Renal cortical epithelial cell (primary cell): ENCODE measurements around the gene HES4. TPM values are rescaled to one million over a fixed set of nuclear protein-coding genes. Genes with fewer than 3 reads are reported as not detected.
"Not testable (repeated sequence)": the region's sequence is repeated elsewhere in the genome, so short reads cannot be mapped to it uniquely, and the experiment has no call there.

ENCODE experiments used
- DNase-seq: peaks from one replicate; pipeline ENCODE4 v3.0.0-alpha.2; 2011; ENCODE audit warnings: low read depth
- total RNA-seq: library from RNA; depleted of rRNA; stranded (reverse); fragments of >200 nt; gene quantifications from 2 replicates; pipeline ENCODE4 v1.2.3, GENCODE V29; 2014

HES4 gene
- total RNA-seq, 1 donor from 2014 or later: 12.4 TPM

- no peak for DNase-seq
Observed at GRCh38 chr1:1033731-1034438, 34.0 kb upstream of the HES4 start.

- peak; percentile 48 for DNase-seq
Observed at GRCh38 chr1:1033009-1033587, 33.2 kb upstream of the HES4 start.

DNA sequence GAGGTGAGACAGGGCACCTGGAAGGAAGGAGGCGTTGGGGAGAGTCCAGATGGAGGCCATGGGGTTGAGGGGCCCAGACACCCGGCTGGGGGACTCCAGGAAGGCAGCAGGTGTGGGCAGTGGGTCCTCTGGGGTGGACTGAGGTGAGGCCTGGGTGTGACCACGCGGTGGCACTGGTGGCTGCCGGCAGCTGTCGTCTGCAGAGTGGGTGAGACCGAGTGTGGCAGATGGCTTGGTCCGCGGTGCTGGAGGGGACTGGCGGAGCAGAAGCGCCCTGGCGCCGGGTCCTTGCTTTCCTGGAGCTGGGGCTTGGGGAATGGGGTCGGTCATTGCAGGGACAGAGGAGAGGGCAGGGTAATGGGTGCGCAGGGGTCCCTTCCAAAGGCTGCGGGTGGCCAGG is 32.5 kb upstream of the HES4 start:
- no peak for DNase-seq

DNA sequence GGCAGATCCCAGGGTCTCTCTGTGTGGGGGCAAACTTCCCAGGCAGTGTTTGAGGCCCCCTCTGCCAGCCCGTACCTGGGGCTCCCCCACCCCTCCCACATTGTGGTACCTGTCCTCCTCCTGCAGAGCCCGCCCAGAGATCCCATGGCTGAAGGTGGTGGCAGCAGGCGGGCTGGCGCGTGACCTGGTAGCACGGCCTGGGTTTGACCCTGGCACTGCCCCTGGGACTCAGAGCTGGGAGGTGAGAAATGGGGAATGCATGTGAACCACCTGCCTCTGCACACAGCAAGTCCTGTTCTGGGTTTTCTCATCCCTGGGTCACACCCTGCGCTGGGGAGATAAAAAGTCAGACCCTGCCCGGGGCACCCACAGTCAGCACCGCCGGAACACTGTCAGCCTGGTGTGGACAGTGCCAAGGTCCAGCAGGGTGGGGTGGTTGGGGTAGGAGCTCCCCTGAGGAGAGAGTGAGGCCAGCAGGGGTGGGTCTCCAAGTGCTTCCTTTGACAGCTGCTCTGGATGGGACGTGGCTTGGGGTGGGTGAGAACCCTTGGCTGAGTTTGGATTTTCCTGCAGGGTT is 31.9 kb upstream of the HES4 start:
- DNase-seq: no peak

DNA sequence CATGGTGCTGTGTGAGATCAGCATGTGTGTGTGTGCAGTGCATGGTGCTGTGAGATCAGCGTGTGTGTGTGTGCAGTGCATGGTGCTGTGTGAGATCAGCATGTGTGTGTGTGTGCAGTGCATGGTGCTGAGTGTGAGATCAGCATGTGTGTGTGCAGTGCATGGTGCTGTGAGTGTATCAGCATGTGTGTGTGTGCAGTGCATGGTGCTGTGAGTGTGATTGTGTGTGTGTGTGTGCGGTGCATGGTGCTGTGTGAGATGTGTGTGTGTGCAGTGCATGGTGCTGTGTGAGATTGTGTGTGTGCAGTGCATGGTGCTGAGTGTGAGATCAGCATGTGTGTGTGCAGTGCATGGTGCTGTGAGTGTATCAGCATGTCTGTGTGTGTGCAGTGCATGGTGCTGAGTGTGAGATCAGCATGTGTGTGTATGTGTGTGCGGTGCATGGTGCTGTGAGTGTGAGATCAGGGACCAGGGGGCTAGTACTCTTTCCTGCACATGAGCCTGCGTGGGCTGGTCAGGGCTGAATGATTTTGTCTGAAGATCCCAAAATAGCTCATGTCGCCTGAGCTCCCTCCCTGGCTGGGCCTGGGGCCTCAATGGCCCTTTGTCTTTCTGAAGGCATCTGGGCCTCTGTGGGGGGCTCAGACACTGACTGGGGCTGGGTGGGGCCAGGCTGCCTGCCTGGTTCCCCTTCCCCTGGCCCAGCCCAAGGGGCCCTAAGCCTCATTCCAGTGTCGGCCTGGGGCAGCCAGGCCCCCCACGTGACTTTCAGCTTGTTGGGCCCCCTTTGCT is 31.2 kb upstream of the HES4 start:
- DNase-seq: not testable (repeated sequence)

- no peak for DNase-seq
Observed at GRCh38 chr1:1027791-1028190, 27.9 kb upstream of the HES4 start.

DNA sequence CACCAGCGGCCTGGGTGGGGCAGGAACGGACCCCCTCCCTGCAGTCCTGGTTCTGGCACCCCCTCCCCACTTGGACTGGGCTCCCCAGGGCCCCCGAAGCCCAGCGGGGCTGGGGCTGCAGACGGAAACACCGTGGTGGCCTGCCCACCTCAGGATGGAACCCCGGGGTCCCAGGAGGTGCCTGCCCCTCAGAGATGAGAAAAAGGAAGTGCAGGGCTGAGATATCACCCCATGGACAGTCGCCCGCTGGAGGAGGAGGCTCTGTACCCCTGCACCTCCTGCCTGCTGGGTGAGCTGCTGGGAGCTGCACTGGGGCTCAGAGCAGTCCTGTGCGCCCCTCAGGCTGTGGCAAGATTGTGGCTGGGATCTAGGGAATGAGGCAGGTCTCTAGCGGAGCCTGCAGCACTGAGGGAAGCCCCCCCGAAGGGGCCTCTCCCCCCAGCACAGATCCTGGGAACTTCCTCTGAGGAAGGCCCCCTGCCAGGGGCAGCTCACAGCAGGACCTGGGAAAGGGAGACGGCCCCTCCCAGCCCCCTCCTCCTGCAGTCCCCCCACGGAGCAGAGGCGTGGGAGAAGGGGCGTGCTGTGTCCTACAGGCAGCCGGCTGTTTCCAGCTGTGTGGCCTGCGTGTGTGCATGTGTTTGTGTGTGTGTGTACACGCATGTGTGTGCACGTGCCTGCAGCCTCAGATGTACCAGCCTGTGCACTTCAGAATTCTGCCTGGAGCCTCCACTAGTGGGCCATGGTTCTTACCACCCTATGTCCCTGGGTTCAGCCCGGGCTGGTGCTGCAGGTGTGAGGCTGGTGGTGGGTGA is 26.9 kb upstream of the HES4 start:
- DNase-seq: no peak

DNA sequence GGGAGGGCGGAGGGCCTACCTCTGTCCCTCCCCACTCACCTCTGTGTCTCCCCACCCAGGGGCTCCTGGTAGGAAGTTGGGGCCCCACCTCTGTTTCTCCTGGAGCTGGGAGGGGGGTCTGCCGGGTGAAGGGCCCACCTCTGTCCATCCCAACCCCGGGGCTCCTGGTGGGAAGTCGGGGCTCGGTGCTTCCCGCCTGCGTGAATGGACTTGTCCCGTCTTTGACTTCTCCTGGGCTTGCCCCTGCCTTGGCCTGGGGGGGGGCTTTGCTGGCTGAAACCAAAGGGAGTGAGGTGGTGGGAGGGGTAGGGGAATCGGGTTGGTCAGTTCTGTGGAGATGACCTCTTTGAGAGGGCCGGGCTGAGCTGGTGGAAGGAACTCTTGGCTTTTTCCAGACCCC is 25.8 kb upstream of the HES4 start:
- no peak for DNase-seq

DNA sequence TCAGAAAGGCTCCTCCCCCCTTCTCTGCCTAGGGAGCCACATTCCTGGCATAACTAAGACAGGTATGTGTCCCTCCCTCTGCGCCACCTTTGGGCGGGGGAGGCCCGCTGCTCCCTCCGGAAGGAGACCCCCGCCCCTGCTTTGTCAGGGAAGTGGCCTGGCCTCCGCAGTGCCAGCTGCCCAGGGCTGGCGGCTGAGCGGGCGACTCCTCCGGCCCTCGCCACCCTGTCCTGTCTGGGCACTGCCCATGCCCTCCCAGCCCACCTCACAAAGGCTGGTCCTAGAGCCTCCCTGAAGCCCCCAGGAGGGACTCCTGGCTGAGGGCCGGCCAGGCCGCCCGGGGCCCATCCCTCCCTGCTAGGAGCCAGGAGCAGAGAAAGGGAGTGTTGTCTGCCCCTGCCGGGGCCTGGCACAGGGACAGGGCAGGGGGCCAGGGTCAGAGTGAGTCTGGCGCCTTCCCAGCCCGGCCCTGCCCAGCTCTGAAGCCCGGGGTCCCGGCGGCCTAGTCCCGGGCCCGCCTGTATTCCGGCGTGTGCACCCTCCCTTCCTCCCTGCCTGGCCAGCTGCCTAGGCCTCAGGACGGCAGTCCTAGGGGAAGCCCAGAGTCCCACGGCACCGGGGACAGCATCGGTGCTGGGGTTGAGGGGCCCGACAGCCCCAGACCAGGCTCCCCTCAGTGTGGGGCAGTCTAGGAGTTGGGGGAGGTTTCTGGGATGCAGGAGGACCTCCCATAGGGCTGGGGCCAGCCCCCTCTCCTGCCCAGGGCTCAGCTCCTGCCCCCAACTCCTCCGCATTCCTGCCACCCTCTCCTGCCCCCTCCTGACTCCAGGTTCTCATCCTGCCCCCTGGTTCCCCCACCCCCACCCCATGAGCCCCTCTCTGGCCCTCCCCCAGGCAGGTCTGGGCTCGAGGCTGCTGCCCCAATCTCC is 25.1 kb upstream of the HES4 start:
- DNase-seq: peak; percentile 82

DNA sequence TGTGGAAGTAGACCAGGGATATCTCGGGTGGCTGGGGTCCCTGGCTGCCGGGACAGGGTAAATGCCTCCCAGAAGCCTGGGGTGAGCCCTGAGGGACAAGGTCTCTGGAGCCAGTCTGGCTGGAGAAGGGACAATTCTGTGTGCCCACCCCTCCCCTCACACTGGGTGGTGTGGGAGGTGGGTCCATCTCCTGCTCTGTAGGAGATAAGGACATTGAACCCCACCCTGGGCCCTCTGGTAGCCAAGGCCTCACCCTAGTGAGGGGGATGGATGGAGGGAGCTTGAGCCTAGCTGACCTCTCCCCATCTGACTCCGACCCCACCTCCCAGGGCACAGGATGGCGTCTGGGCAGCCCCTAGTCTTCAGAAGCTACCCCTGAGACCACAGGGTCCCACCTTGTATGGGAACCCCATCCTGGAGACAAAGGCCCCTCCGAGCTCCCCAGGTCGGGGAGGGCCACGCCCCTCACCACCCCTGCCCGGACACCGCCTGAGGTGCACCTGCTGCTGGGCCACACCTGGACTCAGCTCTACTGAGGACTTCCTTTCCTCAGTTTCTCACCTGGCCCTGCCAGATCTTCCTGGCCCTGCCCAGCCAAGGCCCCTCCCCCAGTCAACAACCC is 24.4 kb upstream of the HES4 start:
- DNase-seq: no peak

- no peak for DNase-seq
Observed at GRCh38 chr1:1023700-1024099, 23.8 kb upstream of the HES4 start.

DNA sequence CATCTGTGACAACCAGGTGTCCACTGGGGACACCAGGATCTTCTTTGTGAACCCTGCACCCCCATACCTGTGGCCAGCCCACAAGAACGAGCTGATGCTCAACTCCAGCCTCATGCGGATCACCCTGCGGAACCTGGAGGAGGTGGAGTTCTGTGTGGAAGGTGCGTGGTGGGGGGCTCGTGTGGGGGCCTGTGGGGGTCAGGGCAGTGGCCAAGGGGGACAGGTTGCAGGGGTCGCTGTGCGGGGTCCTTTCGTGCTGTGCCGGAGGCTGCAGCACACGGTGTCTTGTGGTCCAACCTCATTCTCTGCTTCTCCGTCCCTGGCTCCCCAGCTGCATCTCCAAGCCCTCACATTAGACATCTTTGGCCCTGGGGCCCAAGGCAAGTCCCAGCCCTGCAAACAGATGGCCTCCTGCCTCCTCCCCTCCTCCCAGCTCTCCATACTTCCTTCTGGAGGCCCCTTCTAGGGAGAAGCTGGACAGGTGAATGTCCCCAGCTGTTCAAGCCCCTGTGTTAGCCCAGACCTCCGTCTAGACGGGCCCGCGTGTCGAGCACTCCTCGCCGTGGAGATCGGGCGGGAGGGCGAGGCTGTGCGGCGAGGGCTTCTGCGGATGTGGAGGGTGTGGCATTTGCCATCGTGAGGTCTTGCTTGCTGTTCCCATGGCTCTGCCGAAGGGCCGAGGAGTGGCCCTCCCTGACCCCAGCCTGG is 22.6 kb upstream of the HES4 start:
- DNase-seq: no peak

DNA sequence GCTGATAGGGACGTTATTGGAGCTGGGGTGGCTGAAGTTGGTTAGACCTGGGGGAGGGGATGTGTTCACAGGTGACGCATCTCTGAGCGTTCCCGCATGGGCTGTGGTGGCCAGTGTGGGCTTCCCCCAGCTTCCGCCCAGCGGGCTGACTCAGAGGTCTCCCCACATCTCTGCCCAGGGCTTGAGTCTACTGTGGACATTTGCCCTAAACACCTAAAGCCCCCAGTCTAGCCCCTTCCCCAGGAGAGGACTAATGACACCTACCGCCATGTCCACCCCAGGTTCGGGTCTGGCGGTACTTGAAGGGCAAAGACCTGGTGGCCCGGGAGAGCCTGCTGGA is 22.0 kb upstream of the HES4 start:
- peak; percentile 51 for DNase-seq

- peak; percentile 39 for DNase-seq
Observed at GRCh38 chr1:1021010-1021919, 21.4 kb upstream of the HES4 start.

DNA sequence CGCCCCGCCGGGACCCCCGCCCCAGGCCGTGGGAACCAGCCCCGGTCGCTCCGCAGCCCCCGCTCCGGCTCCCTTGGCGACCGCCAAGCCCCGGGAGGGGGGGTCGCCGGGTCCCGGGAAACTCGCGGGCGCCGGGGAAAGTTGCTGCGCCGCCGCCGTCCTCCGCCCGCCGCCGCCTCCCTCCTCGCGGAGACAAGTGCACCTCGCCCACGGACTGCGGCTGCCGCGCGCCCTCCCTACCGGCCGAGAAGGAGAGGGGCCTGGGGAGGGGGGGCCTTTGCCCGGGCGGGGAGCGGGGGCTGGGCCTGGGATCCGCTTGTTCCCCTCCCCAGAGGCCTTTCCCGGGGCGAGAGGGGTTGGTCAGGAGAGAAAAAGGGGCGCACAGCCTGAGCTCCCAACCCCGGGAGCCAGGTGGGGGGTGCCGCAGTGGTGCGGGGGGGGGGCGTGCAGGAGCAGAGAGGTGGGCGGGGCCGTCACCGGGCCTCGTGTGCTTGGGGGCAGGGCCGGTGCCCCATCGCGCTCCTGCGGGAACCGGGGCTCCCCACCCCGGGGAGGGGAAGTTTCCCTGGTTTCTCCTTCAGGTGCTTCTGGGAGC is 20.6 kb upstream of the HES4 start:
- no peak for DNase-seq

- no peak for DNase-seq
Observed at GRCh38 chr1:1020000-1020404, 20.1 kb upstream of the HES4 start, which contains the start of gene AGRN. TSS of gene AGRN (plus strand) at chr1:1020120. CDS start at chr1:1020173, 53 bp downstream.

DNA sequence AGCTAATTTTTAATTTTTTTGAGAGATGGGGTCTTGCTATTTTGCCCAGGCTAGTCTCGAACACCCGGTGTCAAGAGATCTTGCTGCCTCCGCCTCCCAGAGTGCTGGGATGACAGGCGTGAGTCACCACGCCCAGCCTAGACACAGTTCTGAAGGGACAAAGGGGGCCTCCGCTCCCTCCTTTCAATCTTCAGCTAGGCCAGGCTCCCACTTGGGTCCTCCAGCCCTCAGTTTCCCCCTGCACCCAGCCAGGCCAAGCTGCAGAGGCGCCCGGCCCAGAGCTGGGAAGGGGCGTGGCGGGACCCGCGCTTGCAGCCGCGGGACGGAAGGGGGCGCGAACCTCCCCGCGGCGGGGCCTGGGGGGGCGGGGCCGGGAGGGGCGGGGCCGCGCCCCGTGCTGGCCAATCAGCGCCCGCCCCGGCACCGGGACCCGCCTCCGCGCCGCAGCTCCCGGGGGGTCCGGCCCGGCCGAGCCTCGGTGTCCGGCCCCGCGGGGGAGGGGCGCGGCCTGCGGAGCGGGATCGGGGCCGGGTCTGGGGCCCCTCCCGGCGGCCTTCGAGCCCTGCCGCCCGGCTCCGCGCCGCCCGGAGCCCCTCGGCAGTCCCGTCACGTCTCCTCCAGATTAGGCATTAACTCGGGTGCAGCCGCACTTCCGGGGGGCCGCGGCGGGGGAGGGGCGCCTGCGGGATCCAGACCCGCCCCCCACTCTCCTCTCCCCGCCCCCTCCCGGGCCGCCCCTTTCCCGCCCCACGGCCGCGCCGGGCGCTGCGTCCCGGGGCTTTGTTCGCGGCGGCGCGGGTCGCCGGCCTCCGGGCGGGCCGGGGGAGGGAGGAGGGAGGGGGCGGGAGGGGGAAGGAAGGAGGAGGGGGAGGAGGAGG is 19.5 kb upstream of the HES4 start:
- peak; percentile 64 for DNase-seq
